HG02938 (cell line): ENCODE measurements around the gene HOXB4.

Experiments used
- ATAC-seq: cut with Tn5 transposase; IDR thresholded peaks from one replicate; pipeline ENCODE4 v1.9.1; 2021; ENCODE audit warnings: mild to moderate bottlenecking, moderate library complexity; ENCODE audit not compliant: unreplicated experiment

HOXB4 gene

DNA sequence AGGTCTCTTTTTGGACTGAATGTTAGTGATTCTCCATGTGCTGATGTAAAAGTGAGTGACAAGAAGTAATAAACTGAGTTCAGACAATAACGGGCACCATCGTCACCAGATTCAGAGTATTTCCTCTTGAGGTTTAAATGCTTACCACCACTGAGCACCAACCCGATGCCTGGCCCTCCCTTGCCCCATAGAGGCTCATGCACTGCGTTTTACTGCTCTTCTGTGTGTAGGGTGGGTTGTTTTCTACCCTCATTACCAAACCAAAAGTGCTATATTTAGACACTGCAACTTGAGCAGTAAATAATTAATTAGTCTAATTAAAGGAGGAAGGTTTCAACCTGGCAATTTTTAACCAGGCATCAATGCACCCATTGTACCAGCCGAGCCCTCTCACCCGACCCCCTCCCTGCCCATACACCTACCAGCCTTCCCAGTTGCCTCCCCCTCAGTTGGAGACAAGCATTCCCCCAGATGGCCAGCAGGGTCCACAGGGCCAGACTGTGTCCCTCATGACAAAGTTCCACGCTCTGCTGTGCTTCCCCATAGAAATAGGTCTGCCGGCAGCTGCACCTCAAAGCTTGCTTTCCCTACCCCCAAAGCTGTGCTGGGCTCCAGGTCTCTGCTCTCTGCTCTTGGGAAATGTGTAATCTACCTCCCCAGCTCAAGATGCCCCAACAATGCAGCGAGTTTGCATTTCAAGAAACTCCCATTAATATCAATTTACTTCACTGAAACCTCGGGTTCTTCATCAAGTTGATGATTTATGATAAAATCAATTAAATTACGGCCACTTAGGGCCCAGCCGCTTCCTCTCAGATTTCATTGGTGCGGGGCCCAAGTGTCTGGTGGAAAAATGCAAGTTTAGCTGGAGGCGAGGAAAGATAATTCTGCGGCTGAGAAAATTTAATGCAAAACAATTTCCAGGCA is 16.0 kb downstream of the HOXB4 start:
- ATAC-seq: no peak

DNA sequence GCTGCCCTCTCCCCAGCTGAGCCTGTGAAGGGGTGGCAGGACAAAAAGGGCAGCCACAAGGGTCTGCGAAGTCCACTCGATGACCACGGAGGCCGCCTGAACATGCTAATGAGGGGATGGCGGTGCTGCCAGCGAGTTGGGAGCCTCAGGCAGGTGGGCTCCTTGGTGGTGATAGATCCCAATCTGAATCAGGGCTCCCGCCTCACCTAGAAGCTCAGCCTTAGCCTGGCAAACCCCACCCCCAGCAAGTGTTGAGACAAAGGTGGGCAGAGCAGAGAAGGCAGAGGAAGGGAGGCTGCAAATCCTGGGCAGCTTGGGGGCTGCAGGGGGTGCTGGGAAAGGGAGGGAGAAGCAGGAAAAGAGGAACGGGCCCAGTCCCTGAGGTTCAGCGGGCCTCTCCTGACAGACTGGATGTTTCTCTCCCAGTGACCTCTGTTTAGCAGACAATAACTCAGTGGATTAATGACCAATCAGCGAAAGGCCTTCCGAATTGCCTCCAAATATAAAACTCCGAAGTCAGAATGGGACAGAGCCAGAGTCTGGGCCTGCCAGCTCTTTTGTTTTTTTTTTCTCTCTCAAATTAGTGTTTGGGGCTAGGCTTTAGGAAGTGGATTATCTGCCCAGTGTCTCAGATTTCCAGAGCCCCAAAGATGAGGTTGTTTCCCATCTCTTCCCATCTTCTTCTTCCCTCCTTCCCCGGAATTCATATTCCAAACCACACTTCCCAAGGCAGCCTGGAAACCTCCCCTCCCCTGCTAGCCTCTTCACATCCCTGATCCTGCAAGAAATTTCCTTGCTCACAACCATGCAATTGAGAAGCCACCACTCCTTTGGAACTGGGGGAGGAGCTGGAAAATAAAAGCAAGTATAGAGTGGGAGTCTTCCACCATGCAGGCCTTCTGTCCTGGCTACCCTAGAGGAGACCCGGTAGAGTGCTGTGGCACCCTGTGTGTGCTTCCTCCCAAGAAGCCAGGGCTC is 18.0 kb downstream of the HOXB4 start:
- ATAC-seq: no peak

DNA sequence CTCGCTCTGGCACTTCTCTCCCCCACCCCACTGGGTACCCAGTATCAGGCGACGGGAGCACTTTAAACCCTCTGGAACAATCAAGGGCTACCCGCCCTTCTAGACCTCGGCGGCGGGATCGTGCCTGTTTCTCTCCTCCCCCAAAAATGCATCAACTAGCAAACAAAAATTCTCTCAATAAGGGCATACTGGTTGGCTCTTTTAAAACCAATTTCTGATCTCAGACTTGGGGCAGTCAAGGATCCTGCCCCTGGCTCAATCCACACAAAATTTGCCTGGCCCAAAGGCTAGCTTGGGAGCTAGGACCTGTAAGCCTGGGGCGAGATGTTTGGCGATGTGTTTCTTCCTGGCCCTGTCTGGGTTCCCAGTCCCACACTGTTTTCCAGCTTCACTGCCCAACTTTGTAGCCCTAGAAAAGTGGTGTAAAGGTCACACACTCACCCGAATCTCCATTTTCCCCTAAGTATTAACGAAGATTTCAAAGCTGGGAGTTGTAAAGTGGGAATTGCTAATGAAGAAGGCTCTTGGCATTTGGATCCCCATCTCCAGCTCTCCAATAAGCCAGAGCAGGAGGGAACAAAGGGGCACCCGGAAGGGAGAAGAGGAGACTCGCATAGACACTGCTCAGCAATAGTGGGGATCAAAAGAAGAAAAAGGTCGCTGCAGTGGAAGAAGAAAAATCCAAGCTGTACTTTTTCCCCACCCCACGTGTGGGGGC is 18.9 kb downstream of the HOXB4 start:
- ATAC-seq: no peak

DNA sequence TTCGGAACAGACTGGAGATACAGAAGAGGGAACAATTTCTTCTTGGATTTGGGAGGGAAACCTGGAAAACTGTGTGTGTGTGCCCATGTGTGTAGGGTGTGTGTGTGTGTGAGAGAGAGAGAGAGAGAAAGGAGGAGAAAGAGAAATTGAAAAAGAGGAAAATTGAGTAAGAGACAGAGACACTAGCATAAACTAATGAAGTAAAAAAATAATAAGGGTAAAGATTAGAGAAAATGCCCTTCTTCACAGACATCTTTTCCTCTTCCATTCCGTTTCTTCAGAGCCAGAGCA is 19.4 kb downstream of the HOXB4 start:
- no peak for ATAC-seq

DNA sequence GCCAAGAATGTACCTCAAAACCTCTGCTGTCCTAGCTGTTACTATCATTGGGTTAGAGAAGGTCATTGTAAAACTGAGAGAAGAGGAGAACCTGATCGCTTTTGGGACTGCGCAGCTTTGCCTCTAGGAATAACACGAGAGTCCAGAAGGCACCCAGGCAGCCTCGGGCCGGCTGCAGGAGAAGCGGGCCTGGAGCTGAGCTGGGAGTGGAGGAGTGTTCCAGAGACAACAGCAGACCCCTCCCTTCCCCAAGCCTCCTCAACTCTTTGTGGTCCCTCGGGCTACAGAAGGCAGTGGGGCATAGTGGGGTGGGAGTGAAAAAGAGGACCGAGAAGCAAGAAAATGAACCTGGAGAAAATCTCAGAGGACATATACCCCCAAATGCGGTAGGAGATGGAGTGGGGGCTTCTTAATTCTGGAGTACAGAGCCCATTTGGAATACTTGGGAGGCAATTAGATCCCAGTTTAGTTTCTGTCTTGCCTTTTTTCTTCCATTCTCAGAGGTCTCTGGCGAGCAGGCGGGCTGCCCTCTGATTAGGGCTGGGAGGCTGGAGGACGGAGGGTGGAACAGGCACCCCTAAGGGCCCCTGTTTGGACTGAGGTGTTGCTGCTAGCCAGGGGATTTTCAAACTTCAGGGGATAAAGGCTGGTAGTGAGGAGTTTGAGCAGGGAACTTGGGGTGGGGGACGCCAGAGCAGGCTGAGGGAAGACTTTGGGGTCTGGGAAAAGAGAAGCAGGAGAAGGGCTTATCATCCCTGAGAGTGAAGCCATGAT is 19.9 kb downstream of the HOXB4 start:
- no peak for ATAC-seq

DNA sequence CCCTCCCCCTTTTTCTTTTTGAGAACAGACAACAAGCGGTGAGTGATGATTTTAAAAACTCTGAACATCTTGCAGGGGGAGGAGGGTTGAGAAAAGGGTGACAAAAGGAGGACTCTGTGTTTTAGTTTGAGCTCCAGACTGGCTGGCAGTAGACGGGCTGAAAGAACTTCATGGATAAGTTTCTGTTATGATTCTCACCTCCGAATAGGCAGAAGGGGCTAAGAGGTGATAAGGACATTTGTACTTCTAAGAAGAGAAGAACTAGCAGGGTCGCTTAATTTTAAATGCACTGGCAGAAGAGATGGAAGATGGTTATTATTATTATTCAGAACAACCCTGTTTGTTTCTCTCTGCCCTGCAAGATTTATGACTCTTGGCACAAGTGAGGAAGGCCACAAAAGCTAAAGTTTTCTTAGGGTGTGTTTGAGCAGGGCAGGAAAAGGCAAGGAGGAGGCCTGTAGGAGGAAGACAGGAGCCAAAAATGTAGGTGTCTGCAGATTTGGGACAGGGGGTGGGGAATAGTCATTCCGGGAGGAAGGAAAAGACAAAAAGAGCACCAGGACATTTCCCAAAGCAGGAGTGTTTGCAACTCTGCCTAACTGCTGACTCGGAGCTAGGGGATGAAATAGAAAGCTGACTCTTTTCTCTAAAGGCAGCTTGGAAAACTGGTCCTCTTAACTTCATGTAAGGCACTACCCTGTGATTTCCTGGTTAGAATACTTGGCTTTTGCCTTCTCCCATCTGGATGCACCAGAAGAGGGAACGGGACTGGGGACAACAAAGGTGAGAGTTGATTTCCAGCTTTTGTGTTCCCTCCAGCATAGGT is 21.4 kb downstream of the HOXB4 start:
- ATAC-seq: no peak

DNA sequence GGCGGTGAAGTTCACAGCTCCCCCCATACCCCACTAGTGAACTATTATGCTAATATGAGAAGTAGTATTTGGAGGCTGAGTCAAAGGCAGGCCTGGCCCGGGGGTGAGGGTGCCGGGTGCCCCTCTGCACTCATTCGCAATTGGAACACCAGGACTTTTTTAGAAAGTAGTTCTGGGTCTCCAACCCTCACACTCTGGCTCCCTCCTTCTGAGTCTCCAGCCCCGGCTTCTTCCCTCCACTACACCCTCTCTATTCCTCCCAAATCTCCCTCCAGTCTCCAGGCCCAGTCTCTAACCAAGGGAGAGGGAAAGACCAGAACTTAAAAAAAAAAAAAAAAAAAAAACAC is 21.9 kb downstream of the HOXB4 start:
- ATAC-seq: no peak

DNA sequence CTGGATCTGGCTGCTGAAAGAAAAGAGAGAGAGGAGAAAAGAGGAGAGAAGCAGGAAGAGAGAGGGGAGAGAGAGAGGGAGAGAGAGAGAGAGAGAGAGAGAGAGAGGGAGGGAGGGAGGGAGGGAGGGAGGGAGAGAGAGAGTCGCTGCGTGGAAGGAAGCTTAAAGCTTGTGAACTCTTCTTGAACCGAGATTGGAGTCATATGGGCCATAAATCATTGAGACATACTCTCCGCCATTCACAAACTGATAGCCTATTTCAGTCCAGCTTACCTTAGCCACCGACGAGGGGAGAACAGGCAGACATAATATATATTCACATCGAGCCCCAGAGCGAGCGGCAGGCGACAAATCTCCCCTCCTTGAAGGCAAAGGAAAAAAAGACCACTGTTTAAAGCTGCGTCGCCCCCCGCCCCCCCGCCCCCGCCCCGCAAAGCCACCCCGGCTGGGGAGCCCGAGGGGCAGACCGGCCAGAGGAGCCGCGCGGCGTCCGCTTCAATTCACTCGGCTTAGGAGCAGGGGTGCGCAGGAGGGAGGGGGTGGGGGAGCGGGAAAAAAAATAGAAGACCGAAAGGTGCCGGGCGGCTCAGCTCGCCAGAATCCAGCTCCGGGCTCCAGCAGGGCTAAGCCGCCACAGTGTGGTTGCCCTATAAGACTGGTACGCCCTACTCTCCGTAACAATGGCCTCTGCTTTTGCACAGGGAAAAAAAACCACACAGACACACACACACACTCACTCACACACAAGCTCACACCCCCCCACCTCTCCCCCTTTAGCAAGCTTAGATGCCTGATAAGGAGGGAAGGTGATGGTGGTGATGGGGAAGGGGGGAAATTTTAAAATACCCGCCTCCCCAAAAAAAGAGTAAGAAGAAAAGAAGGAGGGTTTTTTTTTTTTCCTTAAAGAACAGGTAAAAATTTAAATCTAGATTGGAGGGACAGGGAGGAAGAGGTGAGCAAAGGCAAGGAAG is 22.6 kb downstream of the HOXB4 start:
- no peak for ATAC-seq

DNA sequence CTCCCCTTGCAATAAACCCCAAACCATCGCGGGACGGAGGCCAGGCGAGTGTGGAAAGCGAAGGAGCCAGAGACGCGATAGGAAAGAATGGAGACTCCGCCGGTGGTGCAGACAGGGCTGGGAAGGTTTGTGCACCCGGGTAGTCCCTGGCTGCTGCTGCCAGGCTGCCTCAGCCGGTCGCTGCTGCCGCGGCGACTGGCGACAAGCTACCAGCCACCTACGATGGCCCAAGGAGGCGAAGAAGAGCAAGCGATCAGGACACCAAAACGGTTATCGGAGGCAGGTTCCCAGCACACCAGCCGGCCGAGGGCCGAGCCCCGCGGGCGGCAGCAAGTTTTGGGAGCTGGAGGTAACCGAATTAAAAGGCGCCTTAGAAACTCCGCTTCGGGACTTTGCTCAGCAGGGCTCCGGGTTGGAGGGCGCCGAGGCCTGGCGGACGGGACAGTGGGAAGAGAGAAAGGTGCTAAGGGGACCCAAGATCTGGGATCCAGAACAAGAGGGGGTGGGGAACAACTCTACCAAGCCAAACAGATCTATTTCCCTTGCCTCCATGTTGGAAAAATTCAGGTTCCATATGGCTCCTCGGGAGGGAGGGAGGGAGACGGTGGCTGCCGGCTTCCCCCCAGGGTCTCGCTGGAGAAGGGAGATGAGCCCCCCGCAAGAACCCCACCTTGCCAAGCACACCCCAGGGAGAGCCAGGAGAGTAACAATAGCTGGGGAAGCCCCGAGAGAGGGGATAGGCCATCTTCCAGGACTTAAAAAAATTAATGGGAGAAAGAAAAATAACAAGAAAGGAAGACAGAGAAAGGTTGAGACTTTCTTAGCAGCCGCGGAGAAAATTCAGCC is 23.5 kb downstream of the HOXB4 start:
- no peak for ATAC-seq

DNA sequence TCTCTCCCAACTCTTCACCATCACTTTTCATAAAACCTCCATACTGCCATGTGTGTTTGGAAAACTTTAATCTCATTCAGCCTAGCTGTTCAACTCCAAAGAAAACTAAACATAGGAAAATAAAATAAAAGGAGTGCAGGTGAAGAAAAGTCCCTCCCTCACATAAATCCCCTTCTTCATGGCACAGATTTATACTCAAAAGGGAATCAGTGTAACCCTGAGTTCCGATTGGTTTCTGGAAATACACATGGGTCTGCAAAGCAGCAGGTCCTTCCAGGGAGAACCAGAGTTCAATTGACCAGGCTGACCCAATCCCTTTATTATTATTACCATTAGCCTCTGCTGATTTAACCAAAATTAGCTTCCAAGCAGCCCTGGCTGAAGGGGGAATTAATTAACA is 24.3 kb downstream of the HOXB4 start:
- no peak for ATAC-seq

DNA sequence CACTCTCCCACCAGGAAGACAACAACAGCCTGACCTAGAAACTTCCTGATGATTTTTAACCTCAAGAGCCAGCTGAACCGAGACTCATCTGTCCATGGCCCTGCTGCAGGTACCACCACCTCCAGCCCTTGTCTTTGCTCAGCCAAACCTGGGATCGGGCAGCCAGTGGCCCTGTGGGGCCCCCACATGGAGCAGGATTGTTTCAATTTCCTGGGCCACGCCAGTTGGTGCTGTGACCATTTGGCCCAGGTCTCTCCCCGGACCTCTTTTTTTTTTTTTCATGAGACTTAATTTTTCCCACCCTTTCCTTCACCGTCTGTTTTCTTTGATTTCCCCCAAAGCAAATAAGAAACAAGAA is 25.0 kb downstream of the HOXB4 start:
- ATAC-seq: no peak

DNA sequence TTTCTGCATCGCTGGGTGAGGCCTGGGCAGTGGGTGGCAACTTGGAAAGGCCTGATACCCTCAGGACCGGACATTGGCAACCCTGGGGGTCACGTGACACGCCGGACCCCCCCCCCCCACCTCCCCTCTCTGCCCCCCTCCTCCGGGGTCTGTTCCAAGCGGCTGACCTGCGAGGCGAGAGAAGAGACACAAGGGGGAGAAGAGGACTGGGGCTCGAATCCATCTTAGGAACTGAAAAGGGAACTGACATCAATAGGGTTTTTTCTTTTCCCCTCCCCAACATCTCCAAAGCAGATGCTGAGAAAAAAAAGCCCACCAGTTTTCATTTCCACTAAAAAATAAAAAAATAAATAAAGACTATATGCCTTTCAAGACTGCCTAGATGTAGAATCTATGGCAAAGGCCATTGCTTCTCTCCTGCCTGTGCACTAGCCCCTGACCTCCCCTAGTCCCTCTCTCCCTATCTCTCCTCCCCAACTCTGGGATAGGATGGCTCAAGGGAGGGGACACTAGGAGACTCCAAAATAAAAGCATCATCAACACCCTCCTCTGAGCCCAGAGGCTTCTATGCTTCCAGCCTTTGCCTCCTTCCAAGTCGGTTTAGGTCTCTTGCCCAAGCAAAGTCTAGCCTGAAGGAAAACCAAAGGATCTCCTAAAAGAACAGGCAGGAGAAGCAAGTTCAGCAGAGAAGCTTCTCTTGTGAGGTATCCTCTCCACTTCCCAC is 25.5 kb downstream of the HOXB4 start:
- ATAC-seq: no peak

DNA sequence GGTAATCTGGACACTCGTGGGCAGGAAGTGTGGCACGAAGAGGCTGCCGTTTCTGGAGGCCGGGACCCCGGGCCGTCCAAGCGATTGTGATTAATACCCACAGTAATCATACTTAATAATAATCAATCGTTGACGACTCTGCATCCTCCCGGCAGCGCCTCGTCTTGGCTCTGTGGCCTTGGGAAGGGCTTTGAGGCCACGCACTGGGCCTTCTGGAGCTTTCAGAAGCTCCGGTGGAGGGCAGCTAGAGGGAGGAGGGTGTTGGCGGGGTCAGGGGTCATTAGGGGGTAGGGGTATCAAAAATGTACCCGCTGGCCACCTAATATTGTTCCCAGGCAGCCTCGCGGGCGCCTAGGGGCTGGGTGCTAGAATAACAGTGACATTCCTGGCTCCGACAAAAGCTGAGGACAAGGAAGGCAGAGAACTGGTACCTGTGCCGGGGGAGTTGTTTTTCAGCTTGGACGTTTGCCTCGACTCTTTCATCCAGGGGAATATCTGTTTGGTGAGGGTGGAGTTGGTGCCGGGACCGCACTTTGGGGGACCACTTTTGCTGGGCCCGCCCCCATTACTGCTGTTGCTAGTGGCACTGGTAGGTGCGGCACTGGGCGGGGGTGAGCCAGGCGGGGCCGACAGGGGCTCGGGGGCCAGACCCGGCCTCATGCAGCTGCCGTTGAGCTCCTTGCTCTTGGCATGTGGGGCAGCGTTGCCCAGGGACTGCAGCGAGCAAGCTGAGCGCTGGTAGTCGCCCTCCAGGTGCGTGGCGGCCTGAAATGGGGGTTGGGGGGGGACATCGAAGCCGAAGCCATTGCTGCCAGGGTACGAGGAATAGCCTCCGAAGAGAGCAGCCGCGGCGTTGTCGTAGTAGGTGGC is 26.3 kb downstream of the HOXB4 start:
- ATAC-seq: no peak

DNA sequence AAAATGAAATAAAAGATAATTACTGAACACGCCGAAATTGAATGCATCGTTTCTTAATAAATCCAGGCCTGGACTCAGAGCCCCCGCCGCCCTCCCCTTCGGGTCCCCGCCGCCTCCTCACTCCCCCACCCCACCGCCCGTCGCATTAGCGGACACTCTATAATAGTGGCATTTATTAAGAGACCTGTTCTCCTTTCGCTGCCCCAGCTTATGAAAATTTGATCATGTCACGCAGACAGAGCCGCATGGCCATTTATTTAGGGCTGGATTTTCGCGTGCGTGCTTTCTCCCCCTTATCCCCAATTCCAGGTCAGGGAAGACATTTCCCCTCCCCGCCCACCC is 27.0 kb downstream of the HOXB4 start:
- no peak for ATAC-seq

DNA sequence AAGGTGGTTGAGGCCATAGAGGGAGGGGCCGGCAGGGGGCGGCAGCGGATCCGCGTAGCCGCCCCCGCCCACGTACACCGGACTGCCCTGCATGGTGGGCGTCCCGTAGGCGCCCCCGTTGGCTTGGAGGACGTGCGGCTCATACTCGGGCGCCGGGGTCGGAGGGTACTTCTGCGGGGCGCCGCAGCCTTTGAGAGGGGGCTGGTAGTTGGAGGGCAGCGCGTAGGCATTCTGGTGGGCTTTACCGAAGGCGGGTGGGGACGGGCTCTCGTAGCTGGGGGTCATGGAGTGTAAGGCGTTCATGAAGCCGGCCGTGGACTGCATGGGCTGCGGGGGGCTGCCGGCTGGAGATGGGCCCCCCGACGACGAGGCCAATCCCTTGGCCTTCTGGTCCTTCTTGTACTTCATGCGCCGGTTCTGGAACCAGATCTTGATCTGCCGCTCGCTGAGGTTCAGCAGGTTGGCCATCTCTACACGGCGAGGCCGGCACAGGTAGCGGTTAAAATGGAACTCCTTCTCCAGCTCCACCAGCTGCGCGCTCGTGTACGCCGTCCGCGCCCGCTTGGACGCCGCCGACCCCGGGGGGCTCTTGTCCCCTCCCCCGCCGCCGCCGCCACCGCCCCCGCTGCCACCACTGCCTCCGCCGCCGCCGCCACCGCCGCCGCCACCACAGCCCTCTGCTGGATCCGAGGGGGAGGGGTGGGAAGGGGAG is 27.5 kb downstream of the HOXB4 start:
- ATAC-seq: no peak
